GM21737 (cell line): Measurements from ENCODE around the gene PICALM.
"Not testable (repeated sequence)": the region's sequence is repeated elsewhere in the genome, so short reads cannot be mapped to it uniquely, and the experiment has no call there.

Source experiments
- ATAC-seq: cut with Tn5 transposase; IDR thresholded peaks from one replicate; pipeline ENCODE4 v1.9.1; 2021; ENCODE audit warnings: mild to moderate bottlenecking, moderate library complexity; ENCODE audit not compliant: unreplicated experiment

PICALM gene

GRCh38 chr11:85945788-85946187, 123.1 kb downstream of the PICALM start:
- no peak for ATAC-seq

- no peak for ATAC-seq
Measured at GRCh38 chr11:85945296-85945695, 123.6 kb downstream of the PICALM start.

GRCh38 chr11:85941380-85941973, 127.4 kb downstream of the PICALM start:
- no peak for ATAC-seq

- ATAC-seq = no peak
Measured at GRCh38 chr11:85939099-85940015, 129.5 kb downstream of the PICALM start.

- no peak for ATAC-seq
Measured at GRCh38 chr11:85937835-85938234, 131.0 kb downstream of the PICALM start.

- ATAC-seq = no peak
Measured at GRCh38 chr11:85935751-85936150, 133.1 kb downstream of the PICALM start.

GRCh38 chr11:85934596-85935169, 134.2 kb downstream of the PICALM start:
- ATAC-seq = no peak

- ATAC-seq = no peak
Measured at GRCh38 chr11:85930879-85931366, 138.0 kb downstream of the PICALM start.

GRCh38 chr11:85926653-85927214, 142.2 kb downstream of the PICALM start:
- not testable (repeated sequence) for ATAC-seq

GRCh38 chr11:85923455-85923854, 145.4 kb downstream of the PICALM start:
- no peak for ATAC-seq

GRCh38 chr11:85922367-85922766, 146.5 kb downstream of the PICALM start:
- ATAC-seq = no peak

GRCh38 chr11:85918910-85919794, 149.7 kb downstream of the PICALM start:
- ATAC-seq = no peak

- no peak for ATAC-seq
Measured at GRCh38 chr11:85914425-85914824, 154.5 kb downstream of the PICALM start.

- no peak for ATAC-seq
Measured at GRCh38 chr11:85913513-85913912, 155.4 kb downstream of the PICALM start.

- no peak for ATAC-seq
Measured at GRCh38 chr11:85912414-85912813, 156.5 kb downstream of the PICALM start.
